HCEC 1CT (cell line): ENCODE results near the gene UBR3.
"Not testable (repeated sequence)": the region's sequence is repeated elsewhere in the genome, so short reads cannot be mapped to it uniquely, and the experiment has no call there.

ENCODE experiments used
- DNase-seq: peaks from one replicate; pipeline ENCODE4 v3.0.0-alpha.2; 2017

Gene UBR3

DNA sequence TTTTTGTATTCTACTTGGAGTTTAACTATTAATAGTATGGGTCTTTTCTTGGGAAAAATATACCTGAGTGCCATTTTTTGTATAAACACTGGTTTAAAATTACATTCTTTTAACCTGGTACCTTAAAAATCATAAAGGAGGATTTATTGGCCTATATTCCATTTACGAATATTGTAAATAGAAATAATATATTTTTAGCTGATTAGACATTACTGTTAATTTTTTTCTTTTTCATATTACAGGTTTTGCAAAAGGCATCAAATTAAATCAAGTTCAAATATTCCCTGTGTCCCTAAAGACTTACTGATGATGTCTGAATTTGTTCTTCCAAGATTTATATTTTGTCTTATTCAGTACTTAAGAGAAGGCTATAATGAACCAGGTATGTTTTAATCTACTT, 44.7 kb downstream of the UBR3 start:
- DNase-seq: no peak

DNA sequence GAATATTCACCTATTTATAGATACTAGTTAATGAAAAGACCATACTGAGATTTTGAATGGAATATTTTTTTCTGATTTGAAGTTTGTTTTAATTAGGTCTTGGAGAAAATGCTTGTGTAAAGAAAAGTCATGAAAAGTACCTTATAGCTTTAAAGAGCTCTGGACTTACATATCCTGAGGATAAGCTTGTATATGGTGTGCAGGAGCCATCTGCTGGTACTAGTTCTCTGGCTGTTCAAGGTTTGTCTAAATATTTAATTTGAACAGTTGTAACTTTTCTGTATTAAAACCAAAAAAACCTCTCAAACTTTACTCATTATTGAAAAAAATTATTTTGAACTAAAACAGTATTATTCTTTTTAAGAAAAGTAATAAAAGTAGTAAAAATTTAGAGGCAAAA, 50.1 kb downstream of the UBR3 start:
- peak; percentile 35 for DNase-seq

DNA sequence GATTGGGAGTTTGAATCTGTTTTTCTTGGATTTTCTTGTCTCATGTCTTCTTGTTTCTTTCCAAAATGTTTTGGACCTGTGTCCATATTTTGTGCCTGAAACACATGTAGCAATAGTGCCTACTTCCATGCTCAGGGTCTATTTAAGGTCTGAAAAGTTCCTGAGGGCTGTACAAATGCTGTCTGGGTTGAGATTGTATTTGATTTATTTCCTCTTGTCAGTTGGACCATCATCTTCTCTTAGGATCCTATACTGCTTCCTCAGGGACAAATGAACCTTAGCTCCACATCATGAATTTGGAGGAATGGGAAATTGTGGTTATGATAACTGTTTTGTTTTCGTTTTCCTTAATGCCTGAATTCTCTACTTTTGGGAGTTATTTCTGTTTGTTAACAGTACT, 59.9 kb downstream of the UBR3 start:
- no peak for DNase-seq

DNA sequence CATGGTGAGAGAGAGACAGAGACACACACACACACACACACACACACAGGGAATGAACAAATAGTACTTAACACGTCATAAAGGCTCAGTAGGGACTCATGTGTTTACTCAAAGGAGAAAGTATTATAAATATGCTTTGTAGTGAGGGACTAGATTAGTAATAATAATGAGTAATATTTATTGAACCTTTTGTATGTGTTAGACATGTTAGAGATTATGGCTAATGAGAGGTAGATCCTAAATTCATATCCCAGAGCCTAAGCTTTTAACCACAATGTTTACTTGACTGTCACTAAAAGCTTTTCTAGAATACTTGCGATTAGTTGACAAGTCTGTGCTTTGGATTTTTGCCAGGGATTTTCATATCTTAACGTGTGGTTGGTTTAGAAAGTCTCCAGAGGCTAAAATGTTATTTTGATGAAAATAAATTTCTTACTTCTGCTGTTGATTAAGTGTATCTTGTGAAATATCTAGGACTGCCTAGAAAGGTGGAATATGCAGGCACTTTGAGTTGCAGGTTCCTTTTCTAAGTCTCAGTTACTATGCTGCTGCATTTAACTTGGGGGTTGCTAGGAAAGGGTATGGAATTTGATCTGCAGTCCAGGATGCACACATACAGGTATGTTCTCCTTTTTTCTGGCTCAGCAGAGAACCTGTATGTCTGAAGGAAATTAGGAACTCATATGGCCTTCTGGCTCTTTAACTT, 64.5 kb downstream of the UBR3 start:
- peak; percentile 79 for DNase-seq

DNA sequence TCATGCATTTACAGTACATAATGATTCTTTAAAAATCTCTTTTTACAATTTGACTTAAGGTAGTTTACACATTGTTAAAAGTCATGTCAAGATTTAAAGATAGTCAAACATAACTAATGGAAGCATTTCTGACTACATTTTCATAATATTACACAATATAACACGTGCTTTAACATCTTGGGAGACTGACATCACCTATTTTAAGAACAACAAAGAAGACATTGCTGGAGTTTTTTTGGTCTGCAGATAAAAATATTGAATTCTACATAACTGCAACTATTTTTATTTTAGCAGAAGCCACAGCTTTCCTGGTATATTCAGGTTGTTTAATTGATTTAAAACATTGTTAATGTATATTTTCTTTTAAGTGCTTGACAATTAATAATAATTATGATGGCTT, 65.7 kb downstream of the UBR3 start:
- DNase-seq: no peak

DNA sequence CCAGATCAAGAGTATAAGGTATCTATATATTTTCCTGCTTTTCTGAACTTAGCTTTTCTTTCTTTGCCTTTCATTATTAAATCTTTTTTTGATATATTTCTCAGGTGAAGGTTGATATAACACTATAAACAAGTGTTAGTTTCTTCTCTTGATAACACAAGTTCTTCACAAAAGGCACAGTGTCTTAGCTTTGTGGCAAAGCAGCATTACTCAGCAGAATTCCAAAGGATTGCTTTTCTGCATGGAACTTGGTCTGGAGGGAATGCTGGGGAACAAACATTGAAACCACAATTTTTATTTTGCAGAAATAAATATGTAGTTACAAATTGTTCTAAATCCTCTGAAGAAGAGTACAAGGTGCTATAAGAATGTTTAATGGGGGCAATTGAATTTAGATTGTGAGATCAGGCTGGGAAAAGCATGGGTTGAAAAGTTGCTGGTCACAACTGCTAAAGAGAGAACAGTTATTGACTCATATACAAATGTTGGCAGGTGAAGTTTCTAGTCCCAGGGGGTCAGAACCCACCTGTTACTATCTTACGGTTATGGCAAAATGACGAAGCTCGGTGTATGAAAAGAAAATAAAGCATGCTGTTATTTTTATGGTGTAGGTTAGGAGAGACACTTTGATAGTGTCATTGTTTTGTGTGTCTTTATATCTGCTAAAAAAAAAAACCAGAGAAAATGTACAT, 68.2 kb downstream of the UBR3 start:
- DNase-seq: no peak

DNA sequence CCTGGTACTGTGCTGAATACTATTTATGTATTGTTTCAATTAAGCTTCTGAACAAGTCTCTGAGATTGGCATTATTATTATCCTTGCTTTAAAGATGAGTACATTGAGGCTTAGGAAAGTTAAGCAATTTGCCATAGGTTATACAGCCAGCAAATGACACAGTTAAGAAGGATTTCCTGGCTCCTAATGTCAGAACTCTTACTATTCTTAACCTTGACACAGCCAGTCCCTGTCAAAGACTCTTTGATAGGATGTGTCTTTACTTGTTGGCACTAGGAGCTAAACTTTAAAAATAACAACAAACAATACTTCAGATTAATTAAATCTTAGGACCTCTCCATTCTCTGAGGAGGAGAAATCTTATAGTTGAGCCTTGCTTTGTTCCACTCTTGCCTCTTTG, 70.6 kb downstream of the UBR3 start:
- DNase-seq: no peak

DNA sequence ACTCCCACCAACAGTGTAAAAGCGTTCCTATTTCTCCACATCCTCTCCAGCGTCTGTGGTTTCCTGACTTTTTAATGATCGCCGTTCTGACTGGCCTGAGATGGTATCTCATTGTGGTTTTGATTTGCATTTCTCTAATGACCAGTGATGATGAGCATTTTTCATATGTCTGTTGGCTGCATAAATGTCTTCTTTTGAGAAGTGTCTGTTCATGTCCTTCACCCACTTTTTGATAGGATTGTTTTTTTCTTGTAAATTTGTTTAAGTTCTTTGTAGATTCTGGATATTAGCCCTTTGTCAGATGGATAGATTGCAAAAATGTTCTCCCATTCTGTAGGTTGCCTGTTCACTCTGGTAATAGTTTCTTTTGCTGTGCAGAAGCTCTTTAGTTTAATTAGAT, 72.8 kb downstream of the UBR3 start:
- not testable (repeated sequence) for DNase-seq

DNA sequence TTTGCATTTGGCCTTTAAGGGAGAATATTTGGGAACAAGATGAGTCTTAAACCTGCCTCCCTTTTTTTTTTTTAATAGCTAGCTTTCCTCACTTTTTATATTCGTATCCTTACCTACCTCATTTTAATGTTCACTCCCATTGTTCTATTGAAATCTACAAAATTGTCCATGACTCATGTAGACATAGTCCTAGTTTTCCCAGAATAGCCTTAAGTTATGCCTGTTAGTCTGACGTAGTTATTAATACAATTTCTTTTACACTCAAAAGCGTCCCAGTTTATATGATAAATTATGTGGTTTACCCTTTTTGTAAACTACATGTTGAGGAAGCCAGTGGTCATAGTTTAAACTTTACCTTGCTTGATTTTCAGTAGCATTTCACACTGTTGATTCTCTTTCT, 73.4 kb downstream of the UBR3 start:
- no peak for DNase-seq

DNA sequence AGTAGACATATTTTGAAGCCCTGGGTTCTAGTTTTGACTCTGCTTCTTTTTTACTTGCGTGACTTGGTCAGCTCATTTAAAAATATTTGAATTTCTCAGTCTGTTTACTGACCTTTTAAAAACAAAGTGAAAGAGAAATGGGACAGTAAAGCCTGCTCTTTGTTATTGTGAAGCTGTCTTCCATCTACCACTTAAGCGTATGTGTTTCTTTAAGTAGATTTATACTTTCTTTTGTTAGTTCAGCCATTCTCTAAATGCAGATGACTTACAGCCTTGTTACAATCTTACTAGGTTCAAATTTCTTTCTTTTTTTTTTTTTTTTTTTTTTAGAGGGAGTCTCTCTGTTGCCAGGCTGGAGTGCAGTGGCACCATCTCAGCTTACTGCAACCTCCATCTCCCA, 79.5 kb downstream of the UBR3 start:
- DNase-seq: no peak

DNA sequence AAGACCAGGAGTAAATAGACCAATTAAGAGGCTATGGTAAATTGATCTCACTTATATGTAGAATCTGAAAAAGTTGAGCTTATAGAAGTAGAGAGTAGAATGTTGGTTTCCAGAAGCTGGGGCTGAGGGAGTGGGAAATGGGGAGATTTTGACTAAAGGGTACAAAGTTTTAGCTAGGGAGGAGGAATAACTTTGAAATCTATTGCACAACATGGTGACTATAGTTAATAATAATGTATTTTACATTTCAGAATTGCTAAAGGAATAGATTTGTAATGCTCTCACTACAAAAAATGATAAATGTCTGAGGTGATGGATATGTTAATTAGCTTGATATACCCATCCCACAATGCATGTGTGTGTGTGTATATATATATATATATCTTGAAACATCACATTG, 82.1 kb downstream of the UBR3 start:
- no peak for DNase-seq

DNA sequence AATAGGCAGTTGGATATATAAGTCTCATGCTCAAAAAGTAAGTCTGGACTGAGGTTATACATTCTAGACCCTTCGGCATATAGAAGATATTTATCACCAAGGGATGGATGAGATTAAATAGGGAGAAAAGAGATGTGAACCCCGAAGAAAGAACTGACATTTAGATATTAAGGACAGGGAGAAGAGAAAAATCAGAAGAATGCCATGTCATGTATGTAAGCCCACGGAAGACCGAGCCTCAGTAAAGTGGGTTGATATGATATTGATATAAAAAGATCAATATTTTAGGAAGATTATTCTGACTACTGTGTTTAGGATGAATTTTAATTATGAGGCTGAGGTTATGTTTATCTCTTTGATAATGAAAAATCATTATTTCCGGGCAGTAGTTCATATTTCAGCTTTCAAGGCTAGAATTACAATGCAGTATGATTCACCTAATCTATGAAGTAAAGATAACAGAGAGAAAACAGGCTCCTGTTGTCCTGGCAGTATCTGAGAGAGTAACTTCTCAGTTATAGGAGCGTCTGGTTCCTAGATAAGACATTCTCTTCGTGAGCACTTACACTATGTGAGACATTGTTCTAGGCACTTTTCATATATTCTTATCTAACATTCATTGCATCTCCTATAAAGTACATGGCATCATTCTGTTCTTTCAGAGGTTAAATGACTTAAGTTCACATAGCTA, 83.0 kb downstream of the UBR3 start:
- no peak for DNase-seq

DNA sequence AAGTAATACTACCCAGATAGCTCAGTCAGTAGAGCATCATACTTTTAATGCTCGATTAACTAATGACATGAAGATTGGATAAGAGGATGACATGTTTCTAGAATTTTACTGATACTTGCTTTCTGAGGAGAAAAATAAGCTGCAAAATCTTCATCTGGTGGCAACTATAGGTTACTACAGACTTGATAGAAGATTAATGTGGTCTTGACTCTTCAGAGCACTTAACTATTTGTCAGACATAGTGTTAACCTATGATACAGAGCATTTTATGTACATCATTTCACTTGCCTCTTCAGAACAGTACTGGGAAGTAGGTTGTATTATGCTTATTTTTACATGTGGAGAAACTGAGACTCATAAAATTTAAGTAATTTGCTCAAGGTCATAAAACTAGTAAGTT, 83.9 kb downstream of the UBR3 start:
- no peak for DNase-seq

DNA sequence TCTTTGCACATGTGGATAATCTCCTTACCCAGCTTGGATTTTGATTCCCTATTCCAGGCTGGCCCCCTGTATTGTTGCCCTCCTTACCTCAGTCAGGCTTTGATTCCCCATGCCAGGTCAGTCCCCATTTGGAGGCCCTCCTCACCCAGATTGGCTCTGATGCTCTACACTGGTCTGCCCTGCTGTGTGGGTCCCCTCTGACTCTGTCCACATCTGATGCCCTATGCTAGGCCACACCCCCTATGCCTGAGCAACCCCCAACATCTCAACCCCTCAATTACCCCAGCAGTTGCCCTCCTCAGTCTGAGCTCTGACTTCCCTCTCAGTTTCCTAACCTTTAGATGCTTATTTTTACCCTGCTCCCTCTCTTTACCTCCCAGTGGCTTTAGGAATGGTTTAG, 89.4 kb downstream of the UBR3 start:
- DNase-seq: no peak

DNA sequence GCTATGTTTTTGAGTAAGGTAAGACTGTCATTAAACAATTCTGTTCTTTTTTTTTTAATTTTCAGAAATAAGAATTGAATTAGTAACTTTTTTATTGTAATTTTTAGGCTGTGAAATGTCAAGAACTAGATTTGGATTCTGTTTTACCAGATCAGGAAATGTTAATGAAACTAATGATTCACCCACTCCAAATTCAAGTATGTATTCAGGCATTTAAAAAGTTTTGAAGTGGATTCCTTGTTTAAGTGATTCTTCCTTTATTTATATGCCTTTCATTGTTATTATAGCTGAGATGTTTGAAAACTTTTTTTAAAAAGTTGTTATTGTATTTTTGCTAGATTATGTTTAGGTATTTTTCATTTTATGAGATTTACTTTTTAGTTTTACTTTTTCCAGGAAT, 96.7 kb downstream of the UBR3 start:
- no peak for DNase-seq

DNA sequence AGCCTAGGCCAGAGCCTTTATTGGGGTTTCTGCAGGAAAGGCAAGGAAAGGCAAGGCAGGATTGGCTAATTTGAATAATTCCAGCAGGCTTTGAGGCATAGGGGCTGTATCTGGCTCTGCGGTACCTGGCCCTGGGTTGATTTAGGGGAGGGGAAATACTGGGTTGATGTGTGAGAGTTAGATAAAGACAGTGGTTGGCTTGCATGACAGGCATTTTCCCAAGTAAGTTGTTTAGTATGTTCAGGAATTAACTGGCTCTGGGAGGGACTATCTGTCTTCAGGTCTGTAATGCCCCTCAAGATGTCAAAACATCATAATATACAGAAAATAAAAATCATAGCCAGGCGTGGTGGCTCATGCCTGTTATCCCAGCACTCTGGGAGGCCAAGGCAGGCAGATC, 98.7 kb downstream of the UBR3 start:
- DNase-seq: no peak

DNA sequence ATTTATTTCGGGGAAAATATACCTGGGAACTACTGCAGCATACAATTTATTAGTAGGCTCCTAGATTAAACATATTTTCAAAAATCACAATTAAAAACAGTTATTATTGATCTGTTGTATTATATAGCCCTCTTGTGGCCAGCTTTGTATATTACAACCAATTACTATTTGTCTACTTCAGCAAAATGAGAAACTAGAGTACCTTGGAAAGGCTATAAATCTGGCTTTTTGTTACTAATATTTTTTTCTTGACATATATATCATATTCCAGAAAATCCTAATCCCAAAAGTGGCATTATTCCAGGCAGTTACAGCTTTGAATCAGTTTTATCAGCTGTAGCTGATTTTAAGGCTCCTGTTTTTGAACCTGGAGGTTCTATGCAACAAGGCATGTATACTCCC, 101.2 kb downstream of the UBR3 start:
- DNase-seq: peak; percentile 54

DNA sequence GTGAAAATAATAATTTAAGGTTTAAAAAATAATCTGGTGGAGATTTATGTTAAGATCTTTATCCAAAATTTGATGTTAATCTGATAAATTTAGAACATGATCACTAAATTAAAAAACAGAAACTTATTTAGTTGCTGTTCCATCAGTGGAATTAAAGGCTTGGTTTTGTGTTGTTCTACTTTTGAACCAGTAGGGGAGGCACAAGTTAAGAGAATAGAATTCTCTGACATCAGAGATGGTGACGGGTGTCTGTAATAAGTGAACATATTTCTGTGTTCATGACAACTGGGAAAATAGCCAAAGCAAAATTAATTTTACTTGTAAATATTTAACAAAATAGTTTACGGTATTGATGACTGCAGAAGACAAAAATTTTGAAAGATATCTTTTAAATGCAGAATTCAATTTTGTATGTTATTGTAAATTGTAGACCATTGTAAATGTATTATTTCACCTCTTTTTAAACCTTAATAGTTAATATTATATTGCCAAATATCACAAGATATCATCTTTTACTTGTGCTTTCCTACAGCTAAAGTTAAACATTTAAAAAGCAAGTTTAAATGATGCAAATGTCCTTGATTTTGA, 106.0 kb downstream of the UBR3 start:
- peak; percentile 67 for DNase-seq

DNA sequence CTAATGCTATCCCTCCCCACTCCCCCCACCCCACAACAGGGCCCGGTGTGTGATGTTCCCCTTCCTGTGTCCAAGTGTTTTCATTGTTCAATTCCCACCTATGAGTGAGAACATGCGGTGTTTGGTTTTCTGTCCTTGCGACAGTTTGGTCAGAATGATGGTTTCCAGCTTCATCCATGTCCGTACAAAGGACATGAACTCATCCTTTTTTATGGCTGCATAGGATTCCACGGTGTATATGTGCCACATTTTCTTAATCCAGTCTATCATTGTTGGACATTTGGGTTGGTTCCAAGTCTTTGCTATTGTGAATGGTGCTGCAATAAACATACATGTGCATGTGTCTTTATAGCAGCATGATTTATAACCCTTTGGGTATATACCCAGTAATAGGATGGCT, 109.4 kb downstream of the UBR3 start:
- not testable (repeated sequence) for DNase-seq

DNA sequence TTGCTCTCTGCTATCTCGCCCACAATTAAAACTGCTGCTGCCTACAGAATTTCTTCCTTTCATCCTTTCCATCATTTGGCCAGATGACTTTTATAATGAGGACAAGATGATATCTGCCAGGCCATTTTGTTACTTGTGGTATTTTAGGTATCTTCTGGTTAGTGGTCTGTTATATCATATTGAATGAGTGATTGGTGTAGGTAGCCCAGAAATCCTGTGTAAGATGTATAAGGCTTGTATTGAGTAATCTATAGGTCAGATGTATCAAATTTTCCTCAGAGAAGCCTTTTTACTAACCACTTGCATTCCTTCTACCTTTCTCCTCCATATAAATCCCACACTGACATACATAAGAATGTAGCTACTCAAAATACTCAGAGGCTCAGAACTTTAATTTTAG, 118.3 kb downstream of the UBR3 start:
- DNase-seq: no peak

DNA sequence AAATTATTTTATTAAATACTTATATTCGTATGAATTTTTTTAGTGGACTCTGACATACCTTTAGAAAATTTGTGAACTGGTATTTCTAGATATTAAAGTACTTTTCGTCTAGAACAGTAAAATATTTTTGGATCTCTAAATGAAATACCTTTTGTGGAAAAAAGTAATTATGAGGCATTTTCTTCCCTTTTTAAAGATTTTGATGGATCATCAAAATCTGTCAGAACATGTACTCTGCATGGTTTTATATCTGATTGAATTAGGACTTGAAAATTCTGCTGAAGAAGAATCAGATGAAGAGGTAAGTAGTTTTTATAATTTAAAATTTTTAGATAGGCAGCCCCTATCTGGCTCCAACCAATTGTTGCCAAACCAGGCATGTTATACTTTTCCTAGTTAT, 118.8 kb downstream of the UBR3 start:
- DNase-seq: no peak

DNA sequence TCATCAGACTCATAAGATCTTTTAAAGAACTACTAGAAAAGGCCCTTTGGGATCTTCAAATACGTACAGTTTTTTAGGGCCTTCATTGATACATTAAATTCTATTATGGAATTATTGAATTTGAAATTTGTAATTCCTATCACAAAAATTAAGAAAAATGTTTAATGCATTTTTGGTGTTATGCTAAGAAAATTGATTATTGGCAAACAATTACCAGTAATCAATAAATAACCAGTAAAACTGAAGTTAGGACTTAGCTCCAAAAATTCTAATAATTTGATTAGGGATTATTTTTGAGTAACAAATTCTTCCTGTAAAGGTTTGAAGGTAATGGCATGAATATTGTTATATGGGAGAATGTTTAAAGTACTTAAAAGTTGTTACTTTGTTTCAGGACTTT, 119.3 kb downstream of the UBR3 start:
- DNase-seq: no peak

DNA sequence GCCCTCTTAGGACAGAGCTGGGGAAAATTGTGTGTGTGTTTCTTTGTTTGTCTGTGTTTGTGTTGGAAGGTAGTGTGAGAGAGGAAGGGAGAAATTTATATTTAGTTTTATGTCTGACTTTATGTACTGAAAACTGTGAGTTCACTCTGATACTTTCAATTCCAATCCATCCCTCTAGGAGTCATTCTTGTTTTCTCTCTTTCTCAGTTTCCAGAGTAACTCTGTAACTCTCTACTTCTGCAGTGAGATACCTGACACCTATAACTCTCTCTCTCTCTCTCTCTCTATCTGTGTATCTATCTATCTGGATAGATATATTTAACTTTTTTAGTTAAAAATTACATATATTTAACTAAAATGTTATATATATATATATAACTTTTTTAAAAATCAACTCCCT, 128.7 kb downstream of the UBR3 start:
- DNase-seq: no peak

DNA sequence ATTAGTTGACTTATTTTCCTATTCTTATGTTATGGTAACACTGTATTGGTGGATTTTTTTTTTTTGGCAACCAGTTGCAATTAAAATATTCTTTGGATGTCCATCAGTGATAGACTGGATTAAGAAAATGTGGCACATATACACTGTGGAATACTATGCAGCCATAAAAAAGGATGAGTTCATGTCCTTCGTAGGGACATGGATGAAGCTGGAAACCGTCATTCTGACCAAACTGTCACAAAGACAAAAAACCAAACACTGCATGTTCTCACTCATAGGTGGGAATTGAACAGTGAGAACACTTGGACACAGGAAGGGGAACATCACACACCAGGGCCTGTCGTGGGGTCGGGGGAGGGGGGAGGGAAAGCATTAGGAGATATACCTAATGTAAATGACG, 130.0 kb downstream of the UBR3 start:
- DNase-seq: not testable (repeated sequence)
